Activated gamma-delta T cell treated with Interleukin-2 at 50 U/mL for 16 hours (primary cell): ENCODE data around the gene COL4A2.

Source experiments
- DNase-seq: peaks from one replicate; pipeline ENCODE4 v3.0.0-alpha.2; 2020

Gene COL4A2

DNA sequence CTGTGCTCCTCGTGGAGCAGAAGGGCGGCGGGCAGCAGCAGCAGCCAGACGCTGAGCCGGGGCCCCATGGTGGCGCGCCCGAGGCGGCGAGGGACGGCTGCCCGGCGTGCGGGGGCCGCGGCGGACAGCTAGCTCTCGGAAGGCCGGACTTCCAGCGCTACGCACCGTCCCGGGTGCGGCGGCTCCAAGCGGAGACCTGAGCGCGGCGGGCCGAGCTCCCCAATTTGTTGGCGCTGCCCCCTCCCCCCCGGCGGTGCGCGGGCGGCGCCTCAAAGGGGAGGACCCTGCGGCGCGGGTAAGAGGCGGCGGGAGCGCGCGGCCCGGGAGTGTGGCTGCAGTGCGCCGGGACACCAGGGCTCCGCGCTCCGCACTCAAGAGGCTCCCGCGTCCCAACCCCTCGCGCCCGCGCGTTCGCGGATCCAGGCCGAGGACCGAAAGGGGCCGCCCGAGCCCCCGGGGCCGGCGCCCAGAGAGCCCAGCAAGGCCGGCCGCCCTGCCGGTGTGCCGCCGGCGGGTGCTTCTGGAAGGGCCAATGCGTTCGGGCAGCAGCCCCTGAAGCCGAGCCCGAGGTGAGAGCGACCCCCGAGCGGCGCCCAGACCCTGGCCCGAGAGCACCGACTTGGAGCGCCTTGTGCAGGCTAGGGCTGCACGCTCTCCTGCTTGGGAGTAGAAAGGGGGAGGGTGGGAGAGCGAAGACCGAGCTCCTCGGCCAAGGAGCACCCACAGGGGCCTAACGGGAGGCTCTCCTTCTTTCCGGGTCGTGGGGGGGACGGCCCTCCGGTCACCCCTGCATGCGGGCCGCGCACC lies at the start of gene COL4A2, which contains the start of gene COL4A1:
TSS of gene COL4A2 (plus strand) at position 325 of the 807 bp plus-strand sequence. CDS start 620 bp downstream, outside the sequence.
TSS of gene COL4A1 (minus strand) at position 198 of the 807 bp plus-strand sequence. CDS start at position 68, 130 bp downstream.
- no peak for DNase-seq

DNA sequence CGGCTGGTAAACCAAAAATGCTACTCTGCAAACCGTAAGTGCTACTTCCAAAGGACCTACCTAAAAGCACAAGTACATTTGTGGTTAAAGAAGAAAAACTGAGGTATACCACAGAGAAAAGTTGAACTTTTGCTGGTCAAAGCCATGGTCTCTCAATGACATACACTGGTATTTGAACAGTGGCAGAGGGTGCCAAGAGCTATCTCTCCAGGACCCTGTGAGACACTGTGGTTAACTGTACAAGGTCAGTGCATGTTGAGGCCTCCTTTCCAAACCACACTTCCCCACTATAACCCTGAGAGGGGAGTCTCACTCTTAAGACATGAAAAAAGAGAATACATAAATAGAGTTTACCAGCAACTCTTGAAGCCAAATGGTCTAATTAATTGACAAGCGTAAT lies 49.7 kb upstream of the COL4A2 start:
- DNase-seq: no peak

DNA sequence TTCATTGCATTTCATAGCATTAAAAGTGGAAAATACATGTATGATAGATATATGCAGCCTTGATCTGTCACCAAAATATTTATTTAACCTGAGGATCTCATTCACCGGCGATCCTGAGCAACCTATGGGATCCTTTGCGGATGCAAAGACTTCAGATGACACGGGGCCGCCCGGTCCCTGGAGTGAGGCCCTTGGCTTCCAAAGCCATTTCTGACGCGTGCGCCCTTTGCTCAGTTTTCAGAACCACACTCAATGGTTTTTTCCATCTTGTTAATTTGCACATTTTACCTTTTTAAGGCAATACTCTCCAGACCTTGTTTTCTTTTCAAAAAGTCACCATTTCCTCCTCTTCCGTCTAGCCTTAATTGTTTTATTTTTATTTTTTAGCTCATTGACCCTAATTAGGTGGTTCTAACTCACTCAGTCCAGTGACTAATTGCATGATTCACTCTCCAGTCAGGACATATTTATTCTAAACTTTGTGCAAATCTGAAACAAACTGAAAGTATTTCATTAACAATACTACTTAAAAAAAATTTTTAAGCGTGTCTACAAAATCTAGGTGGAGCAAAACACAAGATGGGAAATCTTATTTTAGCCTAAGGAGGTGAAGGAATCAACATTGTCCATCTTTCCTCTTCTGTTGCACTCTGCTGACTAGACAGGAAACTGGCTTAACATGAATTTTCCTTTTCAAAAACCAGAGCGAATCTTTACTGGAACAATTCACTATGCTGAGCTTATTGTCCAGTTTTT lies 48.0 kb upstream of the COL4A2 start:
- no peak for DNase-seq

DNA sequence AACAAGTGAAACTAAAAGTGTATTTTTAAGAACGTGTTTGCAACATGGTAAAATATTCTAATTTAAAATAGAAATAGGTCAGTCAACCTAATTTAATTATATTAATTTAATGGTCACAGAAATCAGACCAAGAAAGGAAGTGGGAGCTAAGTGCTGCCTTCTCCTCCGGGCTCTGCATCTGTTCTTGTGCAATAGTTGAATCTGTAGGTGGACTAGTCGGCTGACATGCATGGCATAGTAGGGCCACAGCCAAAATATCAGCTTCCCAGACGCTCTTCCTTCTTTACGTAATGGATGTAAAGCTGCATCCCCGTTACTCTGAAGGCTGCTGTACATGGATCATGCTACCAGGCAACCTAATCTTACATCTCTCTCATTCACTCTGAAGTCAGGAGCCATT lies 47.4 kb upstream of the COL4A2 start:
- DNase-seq: no peak

DNA sequence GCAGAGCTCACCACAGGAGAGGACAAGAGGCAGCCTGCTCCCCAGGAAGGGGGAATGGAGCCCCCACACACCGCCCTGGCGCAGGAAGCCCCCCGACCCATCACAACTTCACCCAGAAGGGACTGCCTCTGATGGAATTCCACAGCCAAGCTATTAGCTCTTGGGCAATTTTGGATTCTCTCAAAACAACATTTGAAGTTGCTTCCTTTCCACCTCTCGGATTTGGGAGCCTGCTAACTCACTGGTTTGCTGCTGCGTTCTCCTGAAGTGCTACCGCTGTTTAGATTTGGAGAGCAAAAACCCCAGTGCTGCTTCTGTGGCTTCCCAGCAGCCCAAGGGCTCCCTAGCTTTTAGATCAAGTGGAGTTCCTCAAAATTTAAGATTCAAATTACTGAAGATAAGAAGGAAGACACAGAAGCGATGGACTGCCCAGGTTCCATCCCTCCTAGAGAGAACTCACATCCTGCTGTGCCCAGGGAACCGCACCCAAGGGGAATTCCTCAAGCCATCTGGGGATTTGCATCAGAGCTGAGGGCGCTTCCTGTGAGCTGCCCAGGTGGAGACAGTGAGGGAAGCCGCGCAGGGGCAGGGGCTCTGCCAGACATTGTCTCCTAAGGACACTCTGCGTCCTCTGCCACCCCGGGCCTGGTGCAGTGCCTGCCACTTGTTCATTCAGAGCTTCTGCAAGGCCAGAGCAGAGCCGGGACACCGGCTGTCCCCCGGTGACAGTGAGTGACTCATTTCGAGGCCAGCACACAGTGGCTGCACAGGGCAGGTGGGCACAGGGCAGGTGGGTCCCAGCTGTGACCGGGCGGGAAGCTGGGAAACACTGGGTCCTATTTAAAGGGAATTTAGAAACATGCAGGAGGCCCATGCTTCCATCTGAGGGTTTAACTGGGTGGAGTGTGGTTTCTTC lies 45.7 kb upstream of the COL4A2 start:
- DNase-seq: no peak

DNA sequence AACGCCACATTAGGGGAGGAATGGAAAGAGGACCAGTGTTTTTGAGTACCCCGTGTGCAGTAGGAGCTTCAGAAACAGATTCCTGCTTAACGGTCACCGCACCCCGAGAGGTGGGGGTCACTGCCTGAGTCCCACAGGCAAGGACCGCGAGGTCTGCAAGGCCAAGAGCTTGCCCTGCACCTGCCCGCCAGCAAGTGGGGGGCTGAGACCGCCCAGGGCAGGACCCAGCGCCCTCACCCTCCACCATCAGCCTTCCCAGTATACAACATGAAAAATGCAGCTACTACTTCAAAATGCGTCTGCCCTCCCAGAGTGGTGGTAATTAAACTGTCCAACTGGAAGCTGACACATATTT lies 45.0 kb upstream of the COL4A2 start:
- no peak for DNase-seq

DNA sequence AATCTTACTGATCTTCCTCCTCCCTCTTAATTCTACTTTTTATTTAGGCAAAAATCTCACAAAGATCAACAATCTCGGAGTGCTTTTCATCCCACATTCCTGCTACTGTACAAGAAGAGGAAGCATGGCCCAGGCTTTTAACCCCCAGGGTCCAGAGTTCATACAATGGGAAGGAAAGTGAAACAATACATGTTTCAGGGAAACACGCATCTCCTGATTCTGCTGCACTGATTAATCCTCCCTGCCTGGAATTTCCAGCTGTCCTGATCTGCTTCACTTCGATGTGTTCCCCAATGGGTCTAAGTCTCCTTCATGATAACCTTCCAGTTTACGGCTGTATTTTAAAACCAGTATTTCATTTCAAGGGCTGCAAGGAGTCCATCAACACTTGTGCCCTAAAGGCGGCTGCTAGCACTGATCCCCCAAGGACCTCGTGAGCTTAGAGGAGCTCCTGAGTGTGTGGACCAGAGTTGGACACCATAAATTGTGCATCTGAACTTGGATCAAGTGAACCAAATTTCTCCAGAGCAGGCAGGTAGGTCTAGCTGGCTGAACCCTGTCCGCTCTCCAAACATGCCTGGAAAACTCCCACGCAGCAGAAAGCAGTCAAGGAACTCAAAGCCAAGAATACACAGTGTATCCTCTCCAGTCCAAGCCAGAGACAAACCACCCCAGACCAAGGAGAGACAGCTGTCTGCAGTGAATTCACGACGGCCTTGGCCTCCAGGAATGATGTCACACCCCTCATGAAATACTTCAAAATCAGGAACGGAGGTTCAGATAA lies 44.4 kb upstream of the COL4A2 start:
- DNase-seq: no peak

DNA sequence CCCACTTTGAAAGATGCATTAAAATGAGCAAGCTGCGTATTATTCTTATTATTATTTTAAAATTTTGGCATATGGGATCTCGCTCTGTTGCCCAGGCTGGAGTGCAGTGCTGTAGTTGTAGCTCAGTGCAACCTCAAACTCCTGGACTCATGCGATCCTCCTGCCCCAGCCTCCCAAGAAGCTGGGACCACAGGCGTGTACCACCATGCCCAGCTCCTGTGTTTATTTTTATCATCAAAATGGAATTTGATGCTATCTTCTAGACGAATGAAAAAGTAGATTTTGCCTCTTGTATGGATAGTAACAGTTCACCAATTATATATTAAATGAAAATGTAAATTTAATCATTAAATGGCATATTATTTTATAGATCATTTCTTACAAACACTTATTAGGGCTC lies 43.7 kb upstream of the COL4A2 start:
- DNase-seq: no peak

DNA sequence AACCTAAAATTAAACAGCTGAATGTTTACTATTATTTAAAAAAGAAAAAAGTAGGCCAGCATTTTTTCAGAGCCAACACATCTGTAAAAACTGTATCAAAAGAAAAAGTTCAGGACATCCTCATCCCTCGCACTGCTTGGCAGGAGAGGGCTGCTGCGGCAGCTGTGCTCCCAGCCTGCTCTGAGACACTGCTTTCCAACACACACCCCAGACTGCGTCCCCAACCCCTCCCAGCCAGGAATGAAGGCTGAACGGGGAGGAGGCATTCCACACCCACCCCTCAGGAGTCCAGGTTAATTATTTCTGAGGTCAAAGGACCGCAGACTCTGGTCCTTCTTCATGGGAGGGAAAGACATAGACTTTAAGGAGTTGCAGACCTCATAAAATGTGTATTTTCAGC lies 43.2 kb upstream of the COL4A2 start:
- DNase-seq: no peak

DNA sequence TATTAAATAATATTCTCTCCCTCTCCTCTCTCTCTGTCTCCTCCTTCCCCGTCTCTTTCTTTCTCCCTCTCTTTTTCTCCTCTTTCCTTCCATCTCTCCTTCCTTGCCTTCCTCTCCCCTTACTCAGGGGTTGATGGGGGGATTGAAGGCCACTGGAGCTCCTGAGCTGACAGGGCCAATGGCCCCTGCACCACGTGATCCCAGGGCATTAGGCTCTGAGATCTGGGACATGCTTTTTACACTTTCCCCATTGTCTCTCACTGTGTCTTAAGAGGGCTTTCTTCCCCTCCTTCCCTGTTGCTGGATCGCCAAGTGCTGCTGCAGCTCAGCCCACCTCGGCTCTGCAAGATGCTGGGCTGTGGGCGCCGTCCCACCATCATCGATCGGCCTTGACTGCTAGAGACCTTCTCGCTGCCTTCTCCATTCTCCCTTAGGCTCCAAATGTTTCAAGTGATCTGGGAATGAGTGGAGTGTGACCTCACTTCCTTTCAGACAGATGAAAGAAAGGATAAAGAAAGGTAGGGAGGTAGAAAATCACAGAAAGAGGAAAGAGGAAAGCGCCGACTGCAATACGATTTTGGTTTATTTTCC lies 42.3 kb upstream of the COL4A2 start:
- DNase-seq: no peak

DNA sequence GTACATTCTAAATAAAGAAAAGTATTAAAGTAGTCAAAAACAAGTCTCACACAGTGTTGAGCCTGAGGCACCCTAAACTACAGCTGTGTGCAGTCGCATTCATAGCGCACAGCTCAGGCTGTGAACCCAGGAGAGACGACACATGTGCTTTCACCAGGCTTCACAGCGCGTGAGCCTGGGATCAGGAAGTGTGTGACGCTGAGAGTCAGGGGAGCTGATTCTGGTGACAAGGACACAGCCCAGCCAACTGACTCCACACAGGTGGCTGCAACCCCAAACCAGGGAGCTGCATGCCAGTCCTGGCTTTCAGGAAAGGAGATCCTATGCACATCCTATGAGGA lies 41.8 kb upstream of the COL4A2 start:
- no peak for DNase-seq

DNA sequence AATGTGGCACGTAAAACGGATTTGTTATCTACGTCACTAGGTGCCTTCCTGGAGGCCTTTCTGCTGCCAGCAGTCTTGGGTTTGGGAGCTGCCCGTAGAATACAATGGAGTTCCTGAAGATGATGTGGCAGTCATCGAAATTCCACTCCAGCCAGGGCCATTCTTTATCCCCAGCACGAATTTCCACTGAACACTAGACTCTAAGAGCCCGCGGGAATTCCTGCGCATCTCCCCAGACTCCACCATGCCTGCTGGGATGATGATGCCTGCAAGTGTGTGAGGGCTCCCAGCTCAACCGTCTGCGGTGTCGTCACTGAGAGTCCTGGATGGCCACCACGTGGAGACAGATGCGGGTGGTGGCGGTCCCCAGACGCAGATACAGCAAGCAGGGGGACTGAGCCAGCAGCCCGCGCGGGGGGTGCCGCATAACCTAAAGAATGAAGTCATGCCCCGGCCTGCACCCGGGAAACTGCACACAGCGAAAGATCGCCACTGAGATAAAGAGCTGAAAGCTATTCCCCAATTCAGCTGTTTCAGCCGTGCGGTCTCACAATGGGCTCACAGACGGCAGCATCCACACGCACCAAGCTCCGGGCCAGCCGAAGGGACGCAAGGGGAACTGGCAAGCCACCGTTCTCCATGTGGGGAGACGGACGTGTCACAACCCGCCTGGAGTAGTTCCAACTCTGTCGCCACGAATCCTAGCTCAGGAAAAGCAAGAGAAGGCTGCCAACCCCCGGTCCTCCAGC lies 41.2 kb upstream of the COL4A2 start:
- DNase-seq: no peak

DNA sequence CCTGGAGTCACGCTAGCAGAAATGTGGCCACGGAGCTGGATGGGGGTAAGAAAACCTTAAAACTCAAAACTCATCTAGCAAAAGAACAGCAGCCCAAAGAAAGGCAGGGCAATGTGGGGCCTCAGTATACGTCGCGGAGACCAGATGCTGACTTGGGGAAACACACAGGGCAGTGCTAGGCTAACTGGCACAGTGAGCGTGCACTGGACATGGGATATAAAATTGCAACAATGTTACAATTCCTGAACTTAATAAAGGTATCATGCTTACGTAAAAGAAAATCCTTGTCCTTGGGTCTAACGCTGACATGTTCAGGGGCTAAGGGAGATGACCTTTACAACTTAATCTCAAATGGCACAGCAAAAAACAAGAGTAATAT lies 40.7 kb upstream of the COL4A2 start:
- DNase-seq: no peak

DNA sequence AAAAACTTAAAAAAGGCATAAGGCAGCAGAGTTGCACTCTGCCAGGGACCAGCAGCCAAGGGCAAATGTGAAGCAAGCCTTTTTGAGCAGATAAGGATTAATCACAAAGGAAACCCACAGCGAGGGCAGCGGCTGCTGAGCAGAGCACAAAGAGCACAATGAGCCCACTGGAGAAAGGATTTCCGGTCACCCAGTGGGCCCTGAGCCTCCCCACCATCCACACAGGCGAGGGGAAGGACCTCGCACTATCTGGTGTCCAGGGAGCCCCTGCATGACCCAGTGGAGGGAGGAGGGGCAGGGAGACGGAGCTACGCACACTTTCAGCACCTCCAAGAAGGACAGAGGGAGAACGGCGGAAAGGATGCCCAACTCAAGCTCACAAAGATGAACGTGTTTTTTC lies 40.1 kb upstream of the COL4A2 start:
- no peak for DNase-seq

DNA sequence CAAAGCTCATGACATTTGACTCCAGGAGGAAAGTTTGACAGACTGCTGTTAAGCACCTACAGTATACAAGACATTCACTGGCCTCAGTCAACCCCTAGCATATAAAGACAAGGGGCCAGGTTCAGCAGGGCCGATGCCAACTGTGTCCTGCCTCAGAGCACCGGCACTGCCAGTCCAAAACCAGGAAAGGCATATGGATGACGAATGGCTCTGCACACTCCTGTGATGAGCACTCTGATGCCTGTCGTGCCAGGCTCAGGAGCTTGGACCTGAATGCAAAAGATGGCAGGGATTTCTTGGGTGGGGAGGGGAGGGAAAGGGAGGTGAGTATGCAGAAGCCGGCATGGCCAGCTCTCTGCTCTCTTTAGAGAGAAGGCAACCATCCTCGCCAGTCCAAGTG lies 39.0 kb upstream of the COL4A2 start:
- DNase-seq: no peak

DNA sequence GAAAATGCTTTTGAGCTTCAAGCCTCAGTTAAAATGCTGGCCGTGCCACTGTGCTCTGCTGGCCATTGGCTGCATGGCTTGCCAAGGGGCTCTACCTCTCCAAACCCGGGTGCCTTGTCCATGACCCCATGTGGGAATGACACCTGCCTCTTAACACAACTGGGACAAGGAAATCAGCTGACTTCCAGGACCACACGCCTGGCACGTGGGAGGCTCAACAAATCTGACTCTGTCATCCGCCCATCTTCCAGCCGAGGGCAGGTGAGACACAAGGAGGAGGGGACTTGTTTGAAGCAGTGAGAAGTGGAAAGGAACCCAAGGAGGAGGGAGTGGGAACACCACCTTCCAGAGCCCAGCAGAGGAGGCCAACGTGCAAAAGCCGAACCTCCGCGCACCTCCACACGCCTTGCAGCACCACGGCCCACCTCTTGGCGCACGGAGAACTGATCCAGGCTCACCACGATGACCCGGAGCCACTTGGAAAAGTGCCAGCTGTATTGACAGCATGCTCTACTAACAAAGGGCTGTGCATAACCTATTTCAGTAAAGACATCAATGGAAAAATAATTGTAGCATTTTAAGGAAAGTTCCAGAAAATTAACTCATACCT lies 38.4 kb upstream of the COL4A2 start:
- DNase-seq: no peak

DNA sequence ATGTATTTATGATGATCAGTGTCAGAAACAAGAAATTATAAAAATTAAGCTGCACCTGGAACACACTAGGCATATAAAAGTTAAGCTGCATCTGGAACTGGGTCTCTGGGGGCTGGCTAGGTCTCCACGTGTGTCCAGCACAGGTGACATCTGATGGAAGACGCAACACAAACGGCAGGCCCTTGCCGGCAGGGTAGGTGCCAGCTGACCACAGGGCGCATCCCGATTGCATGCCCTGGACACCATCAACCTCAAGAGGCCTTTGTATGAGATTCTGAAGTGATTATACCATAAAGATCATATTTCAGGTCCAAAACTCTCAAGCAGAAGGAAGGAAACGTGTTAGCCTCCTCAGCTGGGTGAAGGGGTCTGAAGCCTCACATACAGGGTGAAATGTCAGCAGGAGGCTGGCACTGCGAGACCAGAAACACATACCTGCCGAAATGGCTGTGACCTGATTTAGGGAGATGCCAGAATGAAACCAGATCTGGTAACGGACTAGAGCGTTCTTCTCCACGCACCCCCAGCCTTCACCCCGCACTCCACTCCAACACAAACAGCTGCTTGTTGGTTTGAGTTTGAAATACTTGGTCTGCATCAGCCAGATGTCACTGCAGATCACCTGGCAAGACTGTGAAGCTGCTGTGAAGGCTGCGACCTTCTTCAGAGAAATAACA lies 37.4 kb upstream of the COL4A2 start:
- no peak for DNase-seq

DNA sequence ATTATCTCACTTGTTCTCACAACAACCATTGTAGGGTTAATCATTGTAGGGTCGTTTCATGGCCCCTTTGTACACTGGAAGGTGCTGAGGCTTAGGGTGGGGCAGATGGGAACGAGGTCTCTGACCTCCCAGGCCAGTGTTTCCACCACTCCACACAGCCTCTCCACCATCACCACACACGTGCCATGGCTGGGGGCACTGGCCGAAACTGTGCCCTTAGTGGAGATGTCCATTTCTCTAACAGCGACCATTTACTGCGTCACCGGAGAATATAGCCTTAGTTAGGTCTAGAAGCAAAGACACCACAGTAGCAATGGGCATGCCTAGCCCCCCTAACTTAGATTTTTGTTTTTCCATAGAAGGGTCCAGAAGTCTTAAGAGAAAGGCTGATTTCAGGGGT lies 36.6 kb upstream of the COL4A2 start:
- DNase-seq: no peak

DNA sequence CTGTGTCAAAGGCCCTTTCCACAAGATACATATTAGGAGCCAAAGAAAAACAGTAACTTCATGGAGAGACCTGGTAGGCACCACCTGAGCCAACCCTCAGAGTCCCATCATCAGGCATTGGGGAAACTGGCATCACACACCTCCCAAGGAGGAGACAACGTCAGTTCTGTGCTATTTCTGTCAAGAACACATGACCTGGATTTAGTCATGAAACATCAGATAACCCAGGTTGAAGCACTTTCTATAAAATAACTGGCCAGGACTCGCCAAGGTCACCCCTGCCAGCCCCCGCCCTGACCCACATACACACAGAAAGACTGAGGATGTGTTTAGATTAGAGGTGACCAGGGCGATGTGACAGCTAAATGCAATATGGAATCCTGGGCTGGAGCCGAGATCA lies 35.8 kb upstream of the COL4A2 start:
- DNase-seq: no peak

DNA sequence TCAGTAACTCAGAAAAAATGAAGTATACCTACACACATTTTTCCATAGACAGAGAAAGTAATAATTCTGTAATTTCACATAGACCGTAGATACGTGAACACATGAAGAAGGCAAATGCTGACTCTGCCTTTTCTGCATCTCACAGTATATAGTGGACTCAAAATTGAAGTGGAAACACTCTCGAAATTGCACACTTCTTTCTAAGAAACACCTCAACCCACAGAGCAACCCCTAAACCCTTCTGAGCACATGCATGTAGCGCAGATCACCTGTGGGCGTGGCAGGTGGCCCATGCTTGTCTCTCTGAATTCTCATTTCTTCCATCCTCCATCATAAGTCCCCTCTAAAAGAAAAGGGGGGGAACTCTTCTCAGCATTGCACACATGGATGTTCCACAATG lies 34.9 kb upstream of the COL4A2 start:
- no peak for DNase-seq
